Astrocyte (in vitro differentiated cells and primary cell): ENCODE measurements around the gene ZSCAN16.

Experiments
- CTCF ChIP-seq: IDR thresholded peaks from 2 replicates; pipeline ENCODE4 v1.5.1; 2011; ENCODE audit warnings: low read depth, mild to moderate bottlenecking, inconsistent platforms, low read length, moderate library complexity; ENCODE audit not compliant: insufficient read depth
- EZH2 ChIP-seq: IDR thresholded peaks from 2 replicates; pipeline ENCODE4 v1.6.1; 2012; ENCODE audit warnings: mild to moderate bottlenecking, low read length, inconsistent platforms; ENCODE audit not compliant: insufficient read depth

GRCh38 chr6:28125401-28125800 is 992 bp downstream of the ZSCAN16 start:
- no peak for TF ChIP-seq CTCF
- TF ChIP-seq EZH2: no peak
